A549 treated with GW870086 at 1 μM for 4 hours (cell line): ENCODE measurements around the gene ARHGEF40. TPM values are rescaled to one million over a fixed set of nuclear protein-coding genes. Genes with fewer than 3 reads are reported as not detected.

Experiments
- total RNA-seq: library from RNA; stranded (reverse); fragments of 200-300 nt; extraction: Qiagen RNA extraction; gene quantifications from 5 replicates; pipeline ENCODE4 v1.2.3, GENCODE V29; 2022; ENCODE audit warnings: low read depth

The ARHGEF40 gene
- total RNA-seq, result 7.8 to 13.1 TPM (median 9.5 TPM) in 5 replicates

GRCh38 chr14:21070083-21070609 is at the start of gene ARHGEF40:
Gene ARHGEF40 (plus strand): TSS chr14:21070304. CDS start chr14:21070397, 93 bp downstream.

GRCh38 chr14:21024585-21025370 is 45.3 kb upstream of the ARHGEF40 start, which contains the start of gene NDRG2:
Gene NDRG2 (minus strand): TSS chr14:21025061. CDS start chr14:21023315, 1,746 bp downstream.

GRCh38 chr14:21029917-21030316 is 40.2 kb upstream of the ARHGEF40 start, which contains the start of gene TPPP2:
Gene TPPP2 (plus strand): TSS chr14:21030217. CDS start chr14:21030582, 365 bp downstream.

DNA sequence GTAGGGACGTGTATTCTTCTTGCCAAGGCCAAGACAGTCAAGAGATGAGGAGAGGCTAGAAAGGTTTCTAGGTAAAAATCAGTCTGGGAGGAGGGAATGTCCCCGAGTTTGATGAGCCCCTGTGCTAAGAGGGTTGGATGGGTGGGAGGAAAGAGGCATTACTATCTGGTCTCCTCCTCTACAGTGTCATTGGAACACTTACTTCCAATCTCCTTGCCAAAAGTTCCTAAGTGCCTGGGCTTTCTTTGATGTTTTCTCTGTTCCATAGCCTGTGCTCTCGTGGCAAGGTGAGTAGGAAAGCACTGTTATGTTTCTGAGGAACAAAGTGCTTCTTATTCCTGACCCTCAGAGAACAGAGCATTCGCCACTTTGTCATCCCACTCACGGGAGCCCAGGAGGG is 35.4 kb upstream of the ARHGEF40 start, which contains the start of gene RNASE13:
Gene RNASE13, minus strand, starts transcription at position 101 of the 400 bp plus-strand sequence. CDS start 519 bp downstream, outside the sequence.

GRCh38 chr14:21041676-21042433 is 28.2 kb upstream of the ARHGEF40 start, which contains the start of gene RNASE7:
Gene RNASE7 (plus strand): TSS chr14:21042362. CDS start chr14:21042993, 631 bp downstream.

GRCh38 chr14:21057803-21058675 is 12.1 kb upstream of the ARHGEF40 start, which contains the start of gene RNASE8:
Gene RNASE8 (plus strand): TSS chr14:21057822. CDS start chr14:21057893, 71 bp downstream.

GRCh38 chr14:21098076-21098891 is 28.2 kb downstream of the ARHGEF40 start, which contains the start of gene ZNF219:
Gene ZNF219 (minus strand): TSS chr14:21098655. CDS start chr14:21093591, 5,064 bp downstream.

GRCh38 chr14:21100931-21101330 is 30.8 kb downstream of the ARHGEF40 start, which contains the start of gene TMEM253:
Gene TMEM253 (plus strand): TSS chr14:21101066. CDS start chr14:21101344, 278 bp downstream.

Other genes with a start within 250 kb of the ARHGEF40 start
- not detected in 5 replicates for gene RNASE3, start 178.9 kb upstream of the ARHGEF40 start, total RNA-seq
- gene RNASE2, start 114.8 kb upstream of the ARHGEF40 start, total RNA-seq, result not detected in 5 replicates
- 68.4 to 77.9 TPM (median 74.9 TPM) in 5 replicates for gene METTL17, start 80.3 kb upstream of the ARHGEF40 start, total RNA-seq
- 0.09 TPM in 1 of 5 replicates, not detected in the others for gene SLC39A2, start 71.0 kb upstream of the ARHGEF40 start, total RNA-seq
- gene NDRG2, start 45.2 kb upstream of the ARHGEF40 start, total RNA-seq, result 2.5 to 3.3 TPM (median 2.7 TPM) in 5 replicates
- gene TPPP2, start 40.1 kb upstream of the ARHGEF40 start, total RNA-seq, result not detected in 5 replicates
- not detected in 5 replicates for gene RNASE13, start 35.5 kb upstream of the ARHGEF40 start, total RNA-seq
- gene RNASE7, start 27.9 kb upstream of the ARHGEF40 start, total RNA-seq, result not detected in 5 replicates
- not detected in 5 replicates for gene RNASE8, start 12.5 kb upstream of the ARHGEF40 start, total RNA-seq
- 19.7 to 30.5 TPM (median 28.9 TPM) in 5 replicates for gene ZNF219, start 28.4 kb downstream of the ARHGEF40 start, total RNA-seq
- 0.58 to 1.1 TPM (median 0.85 TPM) in 5 replicates for gene TMEM253, start 30.8 kb downstream of the ARHGEF40 start, total RNA-seq
- gene OR5AU1, start 85.8 kb downstream of the ARHGEF40 start, total RNA-seq, result not detected in 5 replicates
- 791 to 1,079 TPM (median 796 TPM) in 5 replicates for gene HNRNPC, start 199.1 kb downstream of the ARHGEF40 start, total RNA-seq
- 0.06 to 0.30 TPM (median 0.20 TPM) in 5 replicates for gene RPGRIP1, start 209.8 kb downstream of the ARHGEF40 start, total RNA-seq